Hematopoietic multipotent progenitor cell treated with erythropoietin and hydrocortisone succinate and interleukin-3 and kit ligand, for 6 days (in vitro differentiated cells): ENCODE data around the gene STX16.
A peak's percentile ranks its signal among the peaks of the same experiment; 100 is the strongest.
"Not testable (repeated sequence)": the region's sequence is repeated elsewhere in the genome, so short reads cannot be mapped to it uniquely, and the experiment has no call there.

Experiments
- DNase-seq: peaks from one replicate; pipeline ENCODE4 v3.0.0-alpha.2; 2015

STX16 gene

DNA sequence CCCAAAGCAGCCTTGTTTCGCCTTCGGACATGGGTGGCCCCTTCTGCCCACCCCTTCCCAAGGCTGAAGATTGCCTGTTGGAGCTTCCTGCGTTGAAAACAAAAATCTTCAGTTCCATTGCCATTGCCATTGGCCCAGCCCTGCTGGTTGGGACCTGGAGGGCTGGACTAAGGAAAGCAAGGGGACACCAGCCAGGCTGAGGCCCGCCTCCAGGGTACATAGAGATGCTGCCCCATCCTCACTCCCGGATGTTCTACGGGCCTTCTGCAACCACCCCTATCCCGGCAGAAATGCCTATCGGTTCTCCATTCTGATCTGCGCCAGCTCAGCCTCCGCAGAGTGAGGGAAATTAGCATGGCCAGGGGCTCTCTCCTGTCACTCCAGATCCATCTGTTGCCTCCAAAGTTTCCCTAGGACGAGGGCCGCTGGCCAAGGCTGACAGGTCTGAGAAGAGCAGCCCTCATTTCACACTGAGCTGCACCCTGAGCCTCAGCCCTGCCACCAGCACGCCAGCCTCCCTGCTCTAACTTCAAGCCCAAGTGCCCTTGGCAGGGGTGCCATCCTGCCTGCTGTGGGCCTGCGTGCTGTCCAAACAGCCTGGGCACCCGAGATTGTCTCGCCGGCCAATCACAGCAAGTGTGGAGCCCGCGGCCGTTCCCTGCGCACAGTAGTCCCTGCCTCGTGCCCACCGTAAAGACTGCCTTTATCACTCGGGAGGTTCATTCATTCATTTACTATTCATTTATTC lies 13.4 kb upstream of the STX16 start:
- DNase-seq, result no peak

DNA sequence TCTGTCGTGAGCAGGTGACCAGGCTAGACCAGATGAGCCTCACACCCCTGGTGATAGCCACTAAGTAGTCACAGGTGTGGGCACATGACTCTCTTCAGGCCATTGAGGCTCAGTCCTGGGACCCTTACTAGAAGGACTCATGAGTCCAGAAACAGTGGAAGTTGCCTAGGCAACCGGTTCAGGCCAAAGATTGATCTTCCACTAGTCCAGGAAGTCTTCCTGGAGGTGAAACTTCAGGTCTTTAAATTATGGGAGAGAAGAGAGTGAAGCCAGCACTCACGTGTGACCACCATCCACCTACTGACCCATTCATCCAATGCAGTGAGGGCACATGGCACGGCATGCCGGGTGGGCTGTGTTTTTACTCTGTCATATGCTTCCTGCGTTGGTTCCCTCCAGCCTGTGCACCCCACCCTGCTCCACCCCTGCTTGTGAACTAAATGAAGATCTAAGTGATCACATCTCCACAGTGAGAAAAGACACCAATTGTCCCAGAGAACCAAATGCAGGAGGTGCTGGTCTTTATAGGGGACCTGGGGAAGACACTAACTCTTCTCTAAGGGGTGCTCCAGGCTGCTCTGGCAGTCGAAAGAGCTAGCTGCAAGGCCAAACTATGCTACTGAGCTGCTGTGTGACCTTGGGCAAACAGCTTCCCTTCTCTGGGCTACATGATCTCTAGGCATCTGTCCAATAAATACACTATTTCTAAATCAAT lies 12.5 kb upstream of the STX16 start:
- DNase-seq, result no peak

DNA sequence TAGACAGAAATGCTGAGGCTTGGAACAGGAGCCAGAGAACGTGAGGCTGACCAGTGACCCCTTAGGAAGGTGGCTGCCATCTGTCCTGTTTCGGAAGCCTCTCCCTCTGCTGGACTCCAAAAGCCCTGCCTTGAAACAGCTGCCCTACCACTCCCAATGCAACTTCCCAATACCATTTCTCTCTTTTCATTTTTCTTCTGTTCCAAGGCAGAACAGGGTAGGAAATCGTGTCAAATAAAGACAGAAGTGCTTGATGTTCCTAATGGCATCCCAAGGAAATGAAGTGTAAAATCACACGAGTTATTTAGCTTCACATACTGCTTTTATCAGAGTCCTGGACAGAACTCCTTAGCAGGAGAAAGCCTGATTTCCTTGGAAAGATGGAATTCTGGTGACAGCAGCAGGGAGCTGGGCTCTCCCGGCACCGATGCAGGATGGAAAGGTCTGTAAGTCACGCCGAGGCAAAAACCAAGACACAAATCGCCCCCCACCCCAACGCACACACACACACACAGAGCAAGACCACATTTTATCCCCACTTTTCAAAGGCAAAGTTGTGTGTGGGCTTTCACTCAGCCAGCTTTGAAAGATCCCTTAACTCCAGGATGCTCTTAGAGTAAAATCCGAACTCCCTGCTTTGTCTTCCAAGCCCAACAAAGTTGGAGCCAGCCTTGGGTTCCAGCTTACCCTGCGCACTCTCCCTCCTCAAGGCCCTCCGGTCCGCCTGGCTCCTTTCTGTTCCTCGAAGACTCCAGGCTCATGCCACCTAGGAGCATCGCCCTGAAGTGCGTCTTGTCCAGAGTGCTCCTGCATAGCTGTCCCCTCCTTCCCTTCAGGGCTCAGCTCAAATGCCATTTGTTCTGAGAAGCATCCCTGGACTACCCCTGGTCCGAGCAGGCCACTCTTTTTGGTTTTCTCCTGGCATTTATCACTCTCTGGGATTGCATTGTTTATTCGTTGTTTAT lies 11.6 kb upstream of the STX16 start:
- DNase-seq, result no peak

DNA sequence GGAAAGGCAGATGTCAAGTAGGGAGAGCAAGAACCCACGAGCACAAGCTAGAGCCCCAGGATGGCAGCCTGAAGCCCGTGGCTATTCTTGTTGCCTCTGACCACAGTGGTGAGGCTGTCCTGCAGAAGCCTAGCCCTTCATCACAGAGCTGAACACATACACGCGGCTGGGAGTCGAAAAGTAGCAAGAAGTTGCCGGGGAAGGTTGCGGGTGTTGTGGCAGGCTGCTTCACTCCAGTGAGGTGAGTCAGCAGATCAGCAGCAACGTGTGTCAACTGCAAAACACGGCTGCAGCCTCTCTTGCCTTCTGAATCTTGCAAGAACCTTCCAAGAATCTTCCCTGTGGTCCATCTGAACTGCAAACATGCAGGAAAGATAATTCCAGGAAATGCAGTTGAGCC lies 10.6 kb upstream of the STX16 start:
- DNase-seq, result no peak

DNA sequence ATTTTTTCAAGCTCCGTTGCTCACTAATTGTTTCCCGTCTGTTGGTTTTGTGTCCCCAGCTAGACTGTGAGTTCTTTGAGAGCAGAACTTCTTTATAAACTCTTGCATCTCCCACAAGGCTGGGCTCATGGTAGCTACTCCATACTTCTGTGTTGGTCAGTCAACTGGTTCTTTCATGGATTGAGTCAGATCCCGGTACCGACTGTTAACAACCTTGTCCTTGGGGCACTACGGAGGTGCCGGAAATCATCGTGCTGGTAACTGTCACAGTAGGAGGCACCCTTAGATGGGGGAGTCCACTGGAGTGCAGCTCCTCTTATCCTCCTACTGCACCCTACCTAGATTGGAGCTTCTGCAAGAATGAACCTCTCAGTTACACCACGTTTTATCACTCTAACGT lies 8.6 kb upstream of the STX16 start:
- DNase-seq, result no peak

DNA sequence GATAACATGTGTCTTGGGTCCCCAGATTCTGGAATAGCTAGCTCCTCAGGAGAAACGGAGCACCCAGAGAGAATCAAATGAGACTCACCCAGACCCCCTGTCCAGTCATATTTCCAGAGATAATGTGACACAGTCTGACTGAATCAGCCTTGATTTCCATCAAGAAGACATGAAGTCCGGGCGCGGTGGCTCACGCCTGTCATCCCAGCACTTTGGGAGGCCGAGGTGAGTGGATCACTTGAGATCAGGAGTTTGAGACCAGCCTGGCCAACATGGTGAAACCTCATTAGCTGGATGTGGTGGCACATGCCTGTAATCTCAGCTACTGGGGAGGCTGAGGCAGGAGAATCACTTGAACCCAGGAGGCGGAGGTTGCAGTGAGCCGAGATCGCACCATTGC lies 8.2 kb upstream of the STX16 start:
- DNase-seq, result not testable (repeated sequence)

DNA sequence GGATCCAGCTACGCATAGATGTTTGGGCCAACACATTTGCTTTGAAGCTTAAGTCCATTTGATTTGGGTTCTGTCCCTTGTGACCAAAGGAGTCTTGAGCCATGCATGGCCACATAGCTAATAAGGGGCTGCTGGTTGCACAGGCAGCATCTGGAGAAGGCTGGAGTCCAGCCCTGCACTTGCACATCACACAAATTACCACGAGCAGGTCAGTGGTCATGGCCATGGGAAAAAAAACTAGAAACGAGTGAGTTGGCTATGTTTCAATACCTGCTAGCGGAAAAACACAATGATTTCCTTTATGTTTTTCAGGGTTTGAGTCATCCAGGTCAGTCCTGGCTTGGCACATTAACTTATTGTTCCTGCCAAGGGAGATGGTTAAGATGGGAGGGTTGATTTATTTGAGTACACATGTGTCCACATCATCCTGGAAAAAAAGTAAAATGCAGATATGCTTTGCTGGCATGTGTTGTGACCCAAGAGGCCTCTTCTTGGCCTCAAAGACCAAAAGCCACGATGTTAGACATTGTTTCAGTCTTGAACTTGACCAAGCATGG lies 5.6 kb upstream of the STX16 start:
- DNase-seq, result no peak

DNA sequence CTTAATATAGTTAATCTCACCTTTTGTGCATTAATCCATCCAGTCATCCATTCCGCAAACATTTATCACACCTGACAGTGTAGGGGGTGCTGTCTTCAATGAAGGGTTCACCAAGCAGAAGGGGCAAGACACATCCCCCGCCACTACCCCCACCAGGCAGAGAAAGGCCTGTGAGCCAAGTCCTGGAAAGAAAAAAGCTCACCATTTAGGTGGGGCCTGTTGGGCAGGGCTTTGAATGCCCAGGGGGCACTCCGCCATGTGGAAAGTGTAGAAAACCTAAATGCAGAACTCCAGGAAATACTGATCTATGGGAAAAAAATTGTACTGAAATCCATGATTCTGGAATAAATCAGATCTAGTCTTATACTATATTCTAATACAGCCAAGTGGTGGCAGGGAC lies 4.8 kb upstream of the STX16 start:
- DNase-seq, result no peak

DNA sequence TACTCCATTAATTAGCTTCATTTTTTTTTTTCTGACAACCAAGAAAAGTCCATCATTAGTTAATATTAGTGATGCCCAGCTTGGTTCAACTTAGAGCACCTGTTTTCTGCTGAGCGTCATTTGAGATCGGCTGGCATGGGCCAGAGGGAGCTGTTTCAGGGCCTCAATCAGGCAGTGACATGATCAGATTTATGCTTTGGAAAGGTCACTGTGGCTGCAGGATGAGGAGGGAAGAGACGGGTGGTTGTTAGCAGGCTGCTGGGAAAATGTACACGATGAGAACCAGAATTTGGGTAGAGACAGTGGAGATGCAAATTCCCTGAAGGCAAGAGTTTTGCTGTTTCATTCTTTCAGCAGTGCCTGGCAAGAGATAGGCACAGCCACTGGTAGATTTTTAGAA lies 4.4 kb upstream of the STX16 start:
- DNase-seq, result no peak

DNA sequence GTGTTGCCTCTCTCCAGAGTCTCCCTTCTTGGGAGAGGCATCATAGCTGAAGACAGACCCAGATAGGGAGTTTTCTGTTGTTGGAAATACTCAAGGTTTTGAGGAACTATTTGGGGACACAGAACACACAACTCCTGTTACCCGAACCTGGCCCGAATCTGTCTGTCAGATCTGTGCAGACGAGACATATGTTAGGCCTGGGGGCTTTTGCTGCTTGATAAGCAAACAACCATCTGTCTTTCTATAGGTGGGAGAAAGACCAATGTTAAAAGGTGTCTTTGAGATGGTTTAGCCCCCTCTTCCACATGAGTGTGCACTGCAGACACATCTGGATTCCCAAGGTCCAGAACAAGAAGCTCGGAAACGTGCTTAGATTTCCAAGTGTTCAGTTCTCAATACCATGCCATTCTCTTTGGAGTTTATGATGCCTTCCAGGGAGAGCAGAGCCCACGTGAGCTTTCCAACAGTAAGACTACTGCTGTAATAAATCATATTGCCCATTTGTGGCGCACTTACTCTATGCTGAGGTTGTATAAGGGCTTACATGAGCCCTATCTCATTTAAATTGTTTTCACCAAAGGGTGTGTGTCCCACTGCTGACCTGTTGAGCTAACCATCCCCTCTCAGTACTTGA lies 3.8 kb upstream of the STX16 start:
- DNase-seq, result peak; percentile 37

DNA sequence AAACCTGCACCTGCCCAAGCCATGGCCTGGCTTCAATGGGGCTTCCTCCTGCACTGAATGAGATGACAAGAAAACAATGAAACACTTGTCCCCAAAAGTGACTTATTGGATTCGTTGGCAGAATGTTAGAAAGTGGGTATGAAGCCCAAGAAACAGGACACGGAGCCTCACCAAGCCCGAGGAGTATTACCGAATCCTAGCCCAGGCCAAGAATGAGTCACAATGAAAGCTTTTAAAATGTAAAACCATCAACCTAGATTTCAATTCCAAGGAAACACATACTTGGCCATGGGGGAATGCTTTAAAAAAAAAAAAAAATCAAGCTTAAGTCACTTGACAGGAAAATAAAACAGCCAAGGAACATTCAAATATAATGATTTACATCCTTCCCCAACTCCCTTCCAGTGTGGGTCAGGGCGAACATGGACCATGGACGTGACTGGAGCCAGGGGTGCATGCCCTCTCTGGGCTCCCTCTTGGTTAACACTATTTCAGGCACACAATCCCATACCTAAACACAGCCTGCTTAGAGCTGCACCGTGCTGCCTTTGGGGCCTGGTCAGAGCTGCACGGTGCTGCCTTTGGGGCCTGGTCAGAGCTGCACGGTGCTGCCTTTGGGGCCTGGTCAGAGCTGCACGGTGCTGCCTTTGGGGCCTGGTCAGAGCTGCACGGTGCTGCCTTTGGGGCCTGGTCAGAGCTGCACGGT lies 3.1 kb upstream of the STX16 start:
- no peak for DNase-seq

DNA sequence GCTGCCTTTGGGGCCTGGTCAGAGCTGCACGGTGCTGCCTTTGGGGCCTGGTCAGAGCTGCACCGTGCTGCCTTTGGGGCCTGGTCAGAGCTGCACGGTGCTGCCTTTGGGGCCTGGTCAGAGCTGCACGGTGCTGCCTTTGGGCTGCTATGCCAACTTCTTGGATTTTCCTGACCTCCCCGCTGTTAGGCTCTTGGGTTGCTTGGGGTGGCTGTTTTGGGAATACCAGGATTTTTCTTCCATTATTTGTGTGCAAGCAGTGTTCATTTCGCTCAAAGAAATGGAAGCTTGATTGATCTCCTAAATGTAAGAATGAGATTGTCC lies 2.6 kb upstream of the STX16 start:
- not testable (repeated sequence) for DNase-seq

DNA sequence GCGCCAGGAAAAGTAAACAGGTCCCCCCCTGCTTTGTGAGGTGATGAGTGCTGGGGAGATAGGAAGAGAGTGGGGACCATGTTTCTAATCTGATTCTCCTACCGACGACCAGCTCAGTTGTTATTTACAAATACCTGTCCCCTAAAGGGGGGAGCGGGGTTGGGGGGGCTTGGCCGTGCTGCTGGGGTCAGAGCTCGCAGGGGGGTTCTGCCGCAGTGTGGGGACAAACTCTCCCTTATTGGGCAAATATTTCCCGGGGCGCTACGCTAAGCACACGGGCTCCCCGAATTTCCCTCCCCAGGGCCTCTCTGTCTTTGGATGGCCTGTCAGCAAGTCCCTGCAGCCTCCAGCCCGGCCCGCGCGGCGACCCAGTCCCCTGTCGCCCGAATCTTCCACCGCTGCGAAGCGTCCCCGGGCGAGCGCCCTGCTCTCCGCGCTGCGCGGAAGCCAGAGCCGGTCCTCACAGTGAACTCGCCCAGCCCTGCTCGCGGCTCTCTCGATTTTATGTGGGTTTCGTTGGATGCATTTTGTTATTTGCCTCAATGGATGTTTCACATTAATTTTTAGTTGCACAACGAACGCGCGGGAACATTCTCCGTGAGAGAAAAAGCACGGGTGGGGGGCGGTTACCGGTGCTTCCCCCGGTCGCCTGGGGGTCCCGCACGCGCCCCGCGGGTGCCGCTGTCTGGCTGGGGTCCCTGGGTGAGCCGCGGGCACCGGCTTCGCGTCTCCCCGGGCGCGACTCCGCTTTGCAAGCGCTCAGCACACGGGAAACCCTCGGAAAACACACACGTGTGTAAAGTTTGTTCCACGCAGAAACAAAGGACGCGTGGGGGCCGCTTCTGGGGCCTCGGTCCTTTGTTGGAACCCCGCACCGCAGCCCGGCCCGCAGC lies 1.5 kb upstream of the STX16 start:
- peak; percentile 50 for DNase-seq

DNA sequence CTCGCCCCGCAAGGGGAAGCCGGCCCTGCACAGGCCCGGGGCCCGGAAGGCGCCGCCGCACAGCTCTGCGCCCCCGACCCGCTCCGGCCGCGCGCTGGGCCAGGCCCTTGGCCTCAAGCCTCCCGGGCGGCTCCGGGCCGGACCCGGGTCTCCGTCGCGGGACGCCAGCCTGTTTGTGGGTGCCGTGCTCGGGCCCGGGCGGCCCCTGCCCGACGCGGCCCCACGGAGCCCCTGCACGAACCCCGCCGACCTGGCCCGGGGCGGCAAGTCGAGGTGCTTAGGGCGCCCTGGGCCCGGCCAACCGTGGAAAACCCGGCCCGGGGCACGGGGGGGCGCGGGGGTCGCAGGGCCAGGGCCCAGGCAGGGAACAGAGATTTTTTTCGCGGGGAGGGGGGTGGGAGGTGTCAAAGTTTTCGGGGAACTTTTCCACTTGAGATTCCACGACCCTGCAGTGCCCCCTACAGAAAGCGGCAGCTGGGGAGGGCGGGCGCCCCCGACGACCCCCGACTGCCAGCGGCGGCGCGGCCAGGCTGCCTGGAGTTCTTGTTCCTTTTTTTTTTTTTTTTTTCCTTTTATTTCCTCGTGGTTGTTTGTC lies 805 bp upstream of the STX16 start:
- peak; percentile 27 for DNase-seq

DNA sequence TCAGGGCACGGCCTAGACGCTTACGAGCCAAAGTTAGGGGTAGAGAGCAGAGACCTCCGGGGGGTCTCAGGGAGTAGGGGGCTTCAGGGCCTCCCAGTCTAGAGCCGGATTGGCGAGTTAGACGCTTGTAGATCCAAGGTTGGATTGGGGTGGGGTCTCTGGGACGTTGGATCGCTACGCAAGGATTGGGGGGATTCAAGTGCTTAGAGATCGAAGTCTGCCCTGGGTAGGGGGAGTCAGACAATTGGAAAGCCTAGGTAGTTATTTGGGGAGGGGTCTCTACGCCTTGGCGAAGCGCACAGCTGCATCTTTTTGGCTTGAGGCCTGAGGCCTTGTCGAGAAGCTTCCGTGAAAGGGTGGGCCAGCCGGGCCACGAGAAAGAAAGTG lies 469 bp downstream of the STX16 start:
- DNase-seq, result no peak

DNA sequence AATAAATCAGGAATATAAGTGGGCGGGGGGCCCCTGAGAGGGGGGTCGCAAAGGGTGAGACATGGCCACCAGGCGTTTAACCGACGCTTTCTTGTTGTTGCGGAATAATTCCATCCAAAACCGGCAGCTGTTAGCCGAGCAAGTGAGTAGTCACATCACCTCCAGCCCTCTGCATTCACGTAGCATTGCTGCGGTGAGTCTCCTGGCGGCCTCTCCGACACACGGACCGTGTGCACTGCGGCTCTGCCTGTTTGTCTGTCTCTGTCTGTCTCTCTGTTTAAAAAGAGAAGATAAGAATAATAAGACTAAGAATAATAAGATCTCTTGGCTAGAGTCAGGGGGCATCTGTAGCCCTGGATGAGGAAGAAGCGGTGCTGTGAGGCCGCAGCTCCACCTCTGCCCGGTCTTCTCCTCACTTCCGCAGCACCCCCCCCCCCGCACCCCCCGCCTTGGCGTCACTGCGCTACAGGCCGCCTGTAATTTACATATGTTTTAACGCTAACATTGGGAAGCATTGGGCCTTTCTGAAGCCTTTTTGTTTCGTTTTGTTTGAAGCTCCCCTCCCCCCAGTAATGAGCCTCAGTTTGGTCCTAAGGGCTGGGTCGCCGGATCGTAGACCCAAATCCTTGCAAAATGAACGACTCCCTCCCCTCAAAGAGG lies 993 bp downstream of the STX16 start:
- peak; percentile 84 for DNase-seq

DNA sequence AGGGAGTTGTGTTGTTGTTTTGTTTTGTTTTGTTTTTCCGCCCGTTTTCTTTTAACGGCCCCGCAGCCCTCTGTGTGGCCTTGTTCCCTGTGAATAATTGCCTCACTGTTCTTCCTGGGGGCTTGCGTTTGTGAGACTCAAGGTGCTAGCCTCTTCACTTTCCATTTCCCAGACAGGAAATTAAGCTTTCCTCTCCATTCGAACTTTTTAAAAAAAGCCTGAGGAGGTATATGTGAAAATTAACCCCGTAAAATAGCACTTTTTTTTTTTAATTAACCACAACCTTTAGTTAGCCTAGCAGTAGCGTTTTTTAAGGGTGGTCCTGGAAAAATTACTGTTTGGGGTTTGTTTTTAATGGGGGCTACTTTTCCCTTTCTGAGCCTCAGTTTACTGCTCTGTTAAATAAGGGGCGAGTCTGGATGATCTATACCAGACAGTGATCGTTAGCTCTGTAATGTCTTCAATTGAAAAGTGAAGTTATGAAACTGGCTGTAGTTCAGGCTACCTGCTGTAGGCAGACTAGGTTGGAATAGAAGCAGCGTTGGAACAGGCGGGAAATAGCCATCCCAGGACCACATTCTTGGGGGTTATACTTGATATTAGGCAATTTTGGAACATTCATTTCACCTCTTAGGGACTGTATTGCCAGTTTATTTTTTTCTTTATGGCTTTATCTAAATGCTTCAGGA lies 1.7 kb downstream of the STX16 start:
- peak; percentile 29 for DNase-seq

DNA sequence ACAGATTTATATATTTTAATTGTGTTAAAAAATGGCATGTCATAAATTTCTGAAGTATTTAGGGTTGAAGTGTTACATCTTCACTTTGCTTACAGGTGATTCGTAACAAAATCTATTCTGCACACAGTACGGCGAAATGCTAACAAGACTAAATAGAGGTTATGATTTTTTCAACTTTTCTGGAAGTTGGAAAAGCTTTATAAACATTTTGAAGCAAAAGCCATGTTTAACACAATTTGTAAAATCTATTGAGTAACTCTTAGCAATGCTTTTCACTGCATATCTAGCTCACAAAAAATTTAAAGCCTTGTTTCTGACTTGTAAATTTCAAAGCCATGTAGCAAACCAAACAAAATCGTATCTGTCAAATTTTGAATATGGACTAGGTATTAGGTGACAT lies 3.3 kb downstream of the STX16 start:
- DNase-seq, result no peak

DNA sequence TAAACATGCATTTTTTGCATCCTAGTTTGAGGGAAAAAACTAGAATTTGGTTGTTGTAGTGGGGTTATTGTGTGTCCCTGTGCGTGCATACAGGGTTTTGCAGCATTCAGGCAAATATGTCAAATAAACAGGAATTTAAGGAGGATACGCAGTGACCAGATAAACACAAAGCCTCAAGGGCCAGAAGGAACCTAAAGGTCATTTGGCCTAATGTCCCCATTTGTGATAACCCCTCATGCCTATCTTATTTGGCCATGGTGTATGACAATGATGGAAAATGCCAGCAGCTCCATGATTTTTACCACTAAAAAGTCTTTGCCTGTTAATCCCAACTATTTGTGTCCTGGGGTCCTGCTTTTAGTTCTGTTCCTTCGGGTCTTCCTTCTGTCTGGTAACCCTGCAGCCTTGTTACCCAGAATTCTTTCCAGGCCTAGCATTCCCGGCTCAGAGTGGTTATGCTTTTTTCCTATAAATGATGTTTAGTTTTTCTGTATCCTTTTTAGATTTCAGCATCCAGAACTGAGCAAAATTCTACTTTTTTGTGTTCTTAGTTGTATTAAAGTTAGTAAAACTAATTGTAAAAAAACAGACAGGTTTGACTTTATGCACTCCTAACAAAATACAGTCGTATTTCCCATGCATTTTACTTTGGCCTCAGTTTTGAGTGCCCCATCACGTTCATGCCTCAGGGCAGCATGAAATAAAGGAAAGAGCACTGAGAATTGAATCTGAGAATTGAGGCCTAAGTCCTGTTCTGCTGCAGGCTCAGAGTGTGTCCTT lies 4.4 kb downstream of the STX16 start:
- DNase-seq, result no peak
